Measurements from ENCODE around the gene YKT6.
"Not testable (repeated sequence)": the region's sequence is repeated elsewhere in the genome, so short reads cannot be mapped to it uniquely, and the experiment has no call there.

YKT6 gene

GRCh38 chr7:44197474-44197873 is 3.3 kb upstream of the YKT6 start:
- H3K9me3 ChIP-seq (ENCODE audit: low read length): no peaks in the 10 kb centered on the region
- no peak overlapping the region for H3K9ac ChIP-seq (ENCODE audit: low read length)
- H3K36me3 ChIP-seq (ENCODE audit: insufficient read depth, low read length): no peaks in the 10 kb centered on the region
- no peak overlapping the region for H3K27ac ChIP-seq (ENCODE audit: low read depth, low read length)
- peaks cover 12% of the 10 kb centered on the region for H3K4me1 ChIP-seq (ENCODE audit: insufficient read depth, low read length)
- H3K27me3 ChIP-seq (ENCODE audit: control insufficient read depth in 1 of 2, insufficient read depth in 2 of 2, low read length in 2 of 2): peaks cover 0 to 4% of the 10 kb centered on the region in 2 donors
- H3K4me3 ChIP-seq (ENCODE audit: low read depth in 1 of 2, low read length in 2 of 2): no peak overlapping the region

GRCh38 chr7:44200163-44200562 is 615 bp upstream of the YKT6 start:
- H3K36me3 ChIP-seq (ENCODE audit: insufficient read depth, low read length); H3K27me3 ChIP-seq (ENCODE audit: control insufficient read depth in 1 of 2, insufficient read depth in 2 of 2, low read length in 2 of 2); H3K9me3 ChIP-seq (ENCODE audit: low read length); H3K9ac ChIP-seq (ENCODE audit: low read length); H3K4me3 ChIP-seq (ENCODE audit: low read depth in 1 of 2, low read length in 2 of 2); H3K27ac ChIP-seq (ENCODE audit: low read depth, low read length): not testable (repeated sequence)
- H3K4me1 ChIP-seq (ENCODE audit: insufficient read depth, low read length): peaks cover 14% of the 10 kb centered on the region

- no peak overlapping the region for H3K9ac ChIP-seq (ENCODE audit: low read length)
- peaks cover 26% of the 10 kb centered on the region for H3K36me3 ChIP-seq (ENCODE audit: insufficient read depth, low read length)
- H3K27ac ChIP-seq (ENCODE audit: low read depth, low read length): no peak overlapping the region
- peaks cover 14% of the 10 kb centered on the region for H3K4me1 ChIP-seq (ENCODE audit: insufficient read depth, low read length)
- no peaks in the 10 kb centered on the region for H3K27me3 ChIP-seq (ENCODE audit: control insufficient read depth in 1 of 2, insufficient read depth in 2 of 2, low read length in 2 of 2)
- no peaks in the 10 kb centered on the region for H3K9me3 ChIP-seq (ENCODE audit: low read length)
- H3K4me3 ChIP-seq (ENCODE audit: low read depth in 1 of 2, low read length in 2 of 2): peak overlapping the region; percentile 70 to 97
Measured at GRCh38 chr7:44201813-44202212, 1.0 kb downstream of the YKT6 start.

GRCh38 chr7:44206008-44206407 is 5.2 kb downstream of the YKT6 start:
- Histone ChIP-seq H3K9ac (ENCODE audit: low read length) (no peak overlapping the region), H3K36me3 (ENCODE audit: insufficient read depth, low read length) (peaks cover 67% of the 10 kb centered on the region), H3K9me3 (ENCODE audit: low read length) (no peaks in the 10 kb centered on the region), H3K27me3 (ENCODE audit: control insufficient read depth in 1 of 2, insufficient read depth in 2 of 2, low read length in 2 of 2) (no peaks in the 10 kb centered on the region), H3K27ac (ENCODE audit: low read depth, low read length) (no peak overlapping the region), H3K4me1 (ENCODE audit: insufficient read depth, low read length) (peaks cover 14% of the 10 kb centered on the region), H3K4me3 (ENCODE audit: low read depth in 1 of 2, low read length in 2 of 2) (no peak overlapping the region)

GRCh38 chr7:44208085-44208484 is 7.3 kb downstream of the YKT6 start:
- no peaks in the 10 kb centered on the region for H3K4me1 ChIP-seq (ENCODE audit: insufficient read depth, low read length)
- H3K4me3 ChIP-seq (ENCODE audit: low read depth in 1 of 2, low read length in 2 of 2): no peak overlapping the region
- no peaks in the 10 kb centered on the region for H3K9me3 ChIP-seq (ENCODE audit: low read length)
- H3K27me3 ChIP-seq (ENCODE audit: control insufficient read depth in 1 of 2, insufficient read depth in 2 of 2, low read length in 2 of 2): no peaks in the 10 kb centered on the region
- no peak overlapping the region for H3K27ac ChIP-seq (ENCODE audit: low read depth, low read length)
- no peak overlapping the region for H3K9ac ChIP-seq (ENCODE audit: low read length)
- peaks cover 86% of the 10 kb centered on the region for H3K36me3 ChIP-seq (ENCODE audit: insufficient read depth, low read length)

- Histone ChIP-seq H3K4me1 (ENCODE audit: insufficient read depth, low read length) (no peaks in the 10 kb centered on the region), H3K36me3 (ENCODE audit: insufficient read depth, low read length) (peaks cover 80% of the 10 kb centered on the region), H3K9ac (ENCODE audit: low read length) (no peak overlapping the region), H3K27ac (ENCODE audit: low read depth, low read length) (no peak overlapping the region), H3K4me3 (ENCODE audit: low read depth in 1 of 2, low read length in 2 of 2) (no peak overlapping the region), H3K27me3 (ENCODE audit: control insufficient read depth in 1 of 2, insufficient read depth in 2 of 2, low read length in 2 of 2) (no peaks in the 10 kb centered on the region), H3K9me3 (ENCODE audit: low read length) (no peaks in the 10 kb centered on the region)
Measured at GRCh38 chr7:44210107-44210506, 9.3 kb downstream of the YKT6 start.

- Histone ChIP-seq H3K27ac (ENCODE audit: low read depth, low read length) (no peak overlapping the region), H3K4me3 (ENCODE audit: low read depth in 1 of 2, low read length in 2 of 2) (no peak overlapping the region), H3K36me3 (ENCODE audit: insufficient read depth, low read length) (peaks cover 69% of the 10 kb centered on the region), H3K9me3 (ENCODE audit: low read length) (no peaks in the 10 kb centered on the region), H3K4me1 (ENCODE audit: insufficient read depth, low read length) (no peaks in the 10 kb centered on the region), H3K9ac (ENCODE audit: low read length) (no peak overlapping the region), H3K27me3 (ENCODE audit: control insufficient read depth in 1 of 2, insufficient read depth in 2 of 2, low read length in 2 of 2) (no peaks in the 10 kb centered on the region)
Measured at GRCh38 chr7:44211126-44211675, 10.4 kb downstream of the YKT6 start.

- H3K4me1 ChIP-seq (ENCODE audit: insufficient read depth, low read length): no peaks in the 10 kb centered on the region
- no peaks in the 10 kb centered on the region for H3K9me3 ChIP-seq (ENCODE audit: low read length)
- peaks cover 61% of the 10 kb centered on the region for H3K36me3 ChIP-seq (ENCODE audit: insufficient read depth, low read length)
- no peak overlapping the region for H3K27ac ChIP-seq (ENCODE audit: low read depth, low read length)
- no peak overlapping the region for H3K9ac ChIP-seq (ENCODE audit: low read length)
- no peak overlapping the region for H3K4me3 ChIP-seq (ENCODE audit: low read depth in 1 of 2, low read length in 2 of 2)
- H3K27me3 ChIP-seq (ENCODE audit: control insufficient read depth in 1 of 2, insufficient read depth in 2 of 2, low read length in 2 of 2): no peaks in the 10 kb centered on the region
Measured at GRCh38 chr7:44212018-44212417, 11.2 kb downstream of the YKT6 start.

- Histone ChIP-seq H3K4me1 (ENCODE audit: insufficient read depth, low read length) (no peaks in the 10 kb centered on the region), H3K9me3 (ENCODE audit: low read length) (no peaks in the 10 kb centered on the region), H3K36me3 (ENCODE audit: insufficient read depth, low read length) (peaks cover 55% of the 10 kb centered on the region), H3K4me3 (ENCODE audit: low read depth in 1 of 2, low read length in 2 of 2) (no peak overlapping the region), H3K27ac (ENCODE audit: low read depth, low read length) (no peak overlapping the region), H3K27me3 (ENCODE audit: control insufficient read depth in 1 of 2, insufficient read depth in 2 of 2, low read length in 2 of 2) (no peaks in the 10 kb centered on the region), H3K9ac (ENCODE audit: low read length) (no peak overlapping the region)
Measured at GRCh38 chr7:44212581-44213184, 11.9 kb downstream of the YKT6 start.

- peaks cover 0 to 3% of the 10 kb centered on the region in 2 donors for H3K27me3 ChIP-seq (ENCODE audit: control insufficient read depth in 1 of 2, insufficient read depth in 2 of 2, low read length in 2 of 2)
- no peak overlapping the region for H3K4me3 ChIP-seq (ENCODE audit: low read depth in 1 of 2, low read length in 2 of 2)
- no peaks in the 10 kb centered on the region for H3K4me1 ChIP-seq (ENCODE audit: insufficient read depth, low read length)
- no peak overlapping the region for H3K27ac ChIP-seq (ENCODE audit: low read depth, low read length)
- peaks cover 48% of the 10 kb centered on the region for H3K36me3 ChIP-seq (ENCODE audit: insufficient read depth, low read length)
- H3K9me3 ChIP-seq (ENCODE audit: low read length): no peaks in the 10 kb centered on the region
- H3K9ac ChIP-seq (ENCODE audit: low read length): no peak overlapping the region
Measured at GRCh38 chr7:44213206-44213876, 12.6 kb downstream of the YKT6 start.

- no peak overlapping the region for H3K27ac ChIP-seq (ENCODE audit: low read depth, low read length)
- no peak overlapping the region for H3K4me3 ChIP-seq (ENCODE audit: low read depth in 1 of 2, low read length in 2 of 2)
- H3K27me3 ChIP-seq (ENCODE audit: control insufficient read depth in 1 of 2, insufficient read depth in 2 of 2, low read length in 2 of 2): peaks cover 0 to 5% of the 10 kb centered on the region in 2 donors
- no peaks in the 10 kb centered on the region for H3K9me3 ChIP-seq (ENCODE audit: low read length)
- peaks cover 42% of the 10 kb centered on the region for H3K36me3 ChIP-seq (ENCODE audit: insufficient read depth, low read length)
- no peaks in the 10 kb centered on the region for H3K4me1 ChIP-seq (ENCODE audit: insufficient read depth, low read length)
- H3K9ac ChIP-seq (ENCODE audit: low read length): no peak overlapping the region
Measured at GRCh38 chr7:44213877-44214388, 13.2 kb downstream of the YKT6 start.
